Muscle of arm (tissue), 12 donors: ENCODE measurements around the gene RAB3A. TPM values are rescaled to one million over a fixed set of nuclear protein-coding genes. Genes with fewer than 3 reads are reported as not detected.

Source experiments
- DNase-seq: peaks from one replicate; pipeline ENCODE4 v3.0.0-alpha.2; 2013
- polyA plus RNA-seq, 12 donors: library from polyadenylated mRNA; unstranded; fragments of 120-200 nt; gene quantifications; one replicate each; pipeline ENCODE4 v1.2.1, GENCODE V29; 2013; ENCODE audit not compliant: insufficient read length in 12 of 12

Gene RAB3A
- polyA plus RNA-seq, 12 donors, result 2.7 to 5.5 (median 3.3) TPM; not detected in 2

GRCh38 chr19:18152817-18153555 is 50.9 kb downstream of the RAB3A start, which contains the start of gene PIK3R2:
PIK3R2 (plus strand) TSS chr19:18153163; CDS start chr19:18155880, 2,717 bp downstream.
- peak; percentile 99 for DNase-seq

GRCh38 chr19:18152442-18152816 is 51.4 kb downstream of the RAB3A start:
- DNase-seq, result peak; percentile 98

GRCh38 chr19:18150776-18151624 is 52.8 kb downstream of the RAB3A start:
- no peak for DNase-seq

- no peak for DNase-seq
These were observed 54.3 kb downstream of the RAB3A start for GRCh38 chr19:18149596-18149975.

GRCh38 chr19:18147396-18147795 is 56.4 kb downstream of the RAB3A start:
- DNase-seq, result no peak

Other genes starting within 250 kb of the RAB3A start
- 1 to 10 TPM in 6 of 12 donors, under 1 TPM in 4, not detected in 2; 0.56 to 6.9 (median 1.0) TPM for gene KCNN1, start 236.9 kb downstream of the RAB3A start, polyA plus RNA-seq
- 1 to 10 TPM in 11 of 12 donors, not detected in 1; 2.7 to 9.7 (median 4.7) TPM for gene ARRDC2, start 195.9 kb downstream of the RAB3A start, polyA plus RNA-seq
- gene IL12RB1, start 117.1 kb downstream of the RAB3A start, polyA plus RNA-seq, result under 1 TPM in 10 of 12 donors, not detected in 2; 0.21 to 0.58 (median 0.32) TPM
- gene MAST3, start 106.3 kb downstream of the RAB3A start, polyA plus RNA-seq, result 10 to 100 TPM in 4 of 12 donors, 1 to 10 TPM in 8; 4.4 to 70.6 (median 8.8) TPM
- gene PIK3R2, start 50.9 kb downstream of the RAB3A start, polyA plus RNA-seq, result 10 to 100 TPM in 11 of 12 donors, not detected in 1; 33.4 to 70.2 (median 45.2) TPM
- gene IFI30, start 30.2 kb downstream of the RAB3A start, polyA plus RNA-seq, result 1 to 10 TPM in 3 of 12 donors, under 1 TPM in 4, not detected in 5; 0.09 to 4.5 (median 0.67) TPM
- gene MPV17L2, start 10.8 kb downstream of the RAB3A start, polyA plus RNA-seq, result 1 to 10 TPM in 10 of 12 donors, not detected in 2; 3.2 to 5.8 (median 5.2) TPM
- gene PDE4C, start 22.4 kb upstream of the RAB3A start, polyA plus RNA-seq, result 1 to 10 TPM in 10 of 12 donors, not detected in 2; 1.1 to 8.3 (median 2.9) TPM
- gene IQCN, start 70.4 kb upstream of the RAB3A start, polyA plus RNA-seq, result 10 to 100 TPM in 1 of 12 donors, 1 to 10 TPM in 10, not detected in 1; 1.9 to 17.4 (median 3.3) TPM
- gene JUND, start 77.6 kb upstream of the RAB3A start, polyA plus RNA-seq, result 100 to 1,000 TPM in 8 of 12 donors, 10 to 100 TPM in 3, not detected in 1; 49.8 to 294 (median 112) TPM
- gene LSM4, start 119.0 kb upstream of the RAB3A start, polyA plus RNA-seq, result 100 to 1,000 TPM in 1 of 12 donors, 10 to 100 TPM in 10, not detected in 1; 71.8 to 123 (median 76.6) TPM
- gene PGPEP1, start 136.6 kb upstream of the RAB3A start, polyA plus RNA-seq, result 10 to 100 TPM in 9 of 12 donors, 1 to 10 TPM in 3; 8.5 to 77.8 (median 13.2) TPM
- gene GDF15, start 182.1 kb upstream of the RAB3A start, polyA plus RNA-seq, result 1 to 10 TPM in 4 of 12 donors, under 1 TPM in 7, not detected in 1; 0.20 to 9.6 (median 0.54) TPM
- gene LRRC25, start 193.6 kb upstream of the RAB3A start, polyA plus RNA-seq, result 1 to 10 TPM in 7 of 12 donors, under 1 TPM in 3, not detected in 2; 0.45 to 2.6 (median 1.2) TPM
- gene SSBP4, start 215.4 kb upstream of the RAB3A start, polyA plus RNA-seq, result 100 to 1,000 TPM in 2 of 12 donors, 10 to 100 TPM in 9, not detected in 1; 72.8 to 126 (median 87.7) TPM
- 100 to 1,000 TPM in 10 of 12 donors, 10 to 100 TPM in 1, not detected in 1; 97.4 to 180 (median 122) TPM for gene ISYNA1, start 234.1 kb upstream of the RAB3A start, polyA plus RNA-seq